GM19238 (cell line): ENCODE measurements around the gene PBLD.
"Not testable (repeated sequence)": the region's sequence is repeated elsewhere in the genome, so short reads cannot be mapped to it uniquely, and the experiment has no call there.

Experiments used
- DNase-seq: peaks from one replicate; pipeline ENCODE4 v3.0.0; 2011; ENCODE audit warnings: low spot score; ENCODE audit not compliant: insufficient read length

PBLD gene

GRCh38 chr10:68280758-68281157, 52.0 kb downstream of the PBLD start:
- DNase-seq: no peak

DNA sequence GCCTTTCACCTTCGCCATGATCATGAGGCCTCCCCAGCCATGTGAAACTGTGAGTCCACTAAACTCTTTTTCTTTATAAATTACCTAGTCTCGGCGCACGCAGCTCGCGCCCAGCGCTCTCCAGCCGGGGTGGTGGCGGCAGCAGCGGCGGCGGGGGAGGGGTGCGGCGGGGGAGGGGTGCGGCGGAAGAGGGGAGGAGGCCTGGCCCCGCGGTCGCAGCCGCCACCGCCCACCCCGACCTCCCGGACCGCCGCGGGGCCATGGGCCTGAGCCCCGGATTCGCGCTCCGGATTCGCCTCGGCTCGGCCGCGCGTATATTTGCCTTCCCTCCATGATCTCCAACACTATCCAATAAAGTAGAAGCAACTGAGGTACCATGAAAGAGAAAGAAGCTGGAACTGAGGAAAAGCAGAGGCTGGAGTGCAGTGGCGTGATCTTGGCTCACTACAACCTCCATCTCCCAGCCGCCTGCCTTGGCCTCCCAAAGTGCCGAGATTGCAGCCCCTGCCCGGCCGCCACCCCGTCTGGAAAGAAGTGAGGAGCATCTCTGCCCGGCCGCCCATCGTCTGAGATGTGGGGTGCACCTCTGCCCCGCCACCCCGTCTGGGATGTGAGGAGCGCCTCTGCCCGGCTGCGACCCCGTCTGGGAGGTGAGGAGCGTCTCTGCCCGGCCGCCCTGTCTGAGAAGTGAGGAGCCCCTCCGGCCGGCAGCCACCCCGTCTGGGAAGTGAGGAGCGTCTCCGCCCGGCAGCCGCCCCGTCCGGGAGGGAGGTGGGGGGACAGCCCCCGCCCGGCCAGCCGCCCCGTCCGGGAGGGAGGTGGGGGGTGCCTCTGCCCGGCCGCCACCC, 53.6 kb downstream of the PBLD start:
- DNase-seq: not testable (repeated sequence)

- DNase-seq: not testable (repeated sequence)
These were observed 54.9 kb downstream of the PBLD start for GRCh38 chr10:68277814-68278213.

DNA sequence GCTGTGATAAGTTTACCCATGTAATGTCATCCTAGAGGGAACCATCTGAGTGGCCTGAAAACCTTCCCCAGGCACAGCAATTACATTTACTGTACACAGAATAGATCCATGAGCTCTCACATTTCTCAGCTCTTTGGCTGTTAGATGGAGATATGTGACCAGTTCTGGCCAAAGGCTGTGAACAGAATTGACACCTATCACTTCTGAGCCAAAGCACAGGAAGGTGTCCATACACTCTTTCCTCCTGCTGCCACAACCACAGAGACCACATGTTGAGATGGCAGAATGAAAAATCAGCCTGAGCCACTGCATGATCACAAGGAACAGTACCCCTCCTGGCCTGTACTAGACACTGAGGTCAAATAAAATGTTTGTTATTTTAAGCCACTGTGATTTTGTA, 56.5 kb downstream of the PBLD start:
- no peak for DNase-seq

GRCh38 chr10:68275600-68276126, 57.1 kb downstream of the PBLD start:
- DNase-seq: no peak

- no peak for DNase-seq
These were observed 59.9 kb downstream of the PBLD start for GRCh38 chr10:68272833-68273232.

DNA sequence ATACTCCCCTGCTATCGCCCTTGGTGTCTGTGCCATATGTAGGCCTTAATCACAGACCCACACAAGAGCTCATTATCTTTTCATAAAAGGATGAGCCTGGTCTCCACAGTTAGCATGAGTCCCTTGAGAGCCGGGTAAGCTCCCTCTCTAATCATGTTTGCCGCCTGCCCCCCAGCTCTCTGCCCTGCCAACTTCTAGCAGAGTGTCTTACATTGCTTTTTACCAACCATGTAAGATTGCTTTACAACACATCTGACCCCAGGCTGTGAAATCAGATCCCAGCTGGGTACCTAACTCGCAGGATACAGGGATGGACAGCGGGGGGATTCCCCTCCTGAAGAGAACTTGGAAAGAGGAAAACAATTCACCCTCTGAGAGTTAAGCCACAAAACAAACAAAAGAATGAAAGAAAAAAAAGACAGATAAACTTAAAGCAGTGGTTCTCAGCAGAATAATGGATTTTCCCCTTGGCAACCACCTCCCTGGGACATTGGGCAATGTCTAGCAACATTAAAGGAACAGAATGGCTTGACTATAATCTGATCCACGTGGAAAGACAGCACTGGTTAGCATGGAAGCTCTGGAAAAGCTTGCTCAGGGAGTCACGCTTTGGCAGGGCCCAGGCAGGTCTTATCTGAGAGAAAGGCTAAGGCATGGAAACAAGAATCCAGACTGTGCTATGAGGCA, 61.4 kb downstream of the PBLD start:
- no peak for DNase-seq

- DNase-seq: no peak
These were observed 63.0 kb downstream of the PBLD start for GRCh38 chr10:68269562-68270290.

GRCh38 chr10:68261132-68261856, 71.4 kb downstream of the PBLD start:
- DNase-seq: no peak

DNA sequence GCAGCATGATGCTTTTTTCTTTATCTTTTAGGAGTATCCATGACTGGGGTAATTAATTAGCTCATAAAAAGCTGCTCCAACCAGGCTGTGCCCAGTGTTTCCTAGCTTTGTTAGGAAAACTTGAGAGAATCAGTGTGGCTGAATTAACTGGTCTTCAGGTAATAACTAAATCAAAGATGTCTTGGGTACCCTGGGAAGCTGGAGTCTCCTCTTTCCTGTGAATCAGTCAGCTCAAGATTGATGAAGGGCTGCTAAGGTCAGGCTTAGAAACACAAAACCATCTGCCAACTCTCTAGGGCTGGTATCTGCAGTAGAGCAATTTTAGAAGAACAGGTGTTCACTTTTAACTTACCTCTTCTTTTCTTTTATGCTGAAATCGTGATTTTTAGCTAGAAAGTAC, 79.4 kb downstream of the PBLD start:
- no peak for DNase-seq

DNA sequence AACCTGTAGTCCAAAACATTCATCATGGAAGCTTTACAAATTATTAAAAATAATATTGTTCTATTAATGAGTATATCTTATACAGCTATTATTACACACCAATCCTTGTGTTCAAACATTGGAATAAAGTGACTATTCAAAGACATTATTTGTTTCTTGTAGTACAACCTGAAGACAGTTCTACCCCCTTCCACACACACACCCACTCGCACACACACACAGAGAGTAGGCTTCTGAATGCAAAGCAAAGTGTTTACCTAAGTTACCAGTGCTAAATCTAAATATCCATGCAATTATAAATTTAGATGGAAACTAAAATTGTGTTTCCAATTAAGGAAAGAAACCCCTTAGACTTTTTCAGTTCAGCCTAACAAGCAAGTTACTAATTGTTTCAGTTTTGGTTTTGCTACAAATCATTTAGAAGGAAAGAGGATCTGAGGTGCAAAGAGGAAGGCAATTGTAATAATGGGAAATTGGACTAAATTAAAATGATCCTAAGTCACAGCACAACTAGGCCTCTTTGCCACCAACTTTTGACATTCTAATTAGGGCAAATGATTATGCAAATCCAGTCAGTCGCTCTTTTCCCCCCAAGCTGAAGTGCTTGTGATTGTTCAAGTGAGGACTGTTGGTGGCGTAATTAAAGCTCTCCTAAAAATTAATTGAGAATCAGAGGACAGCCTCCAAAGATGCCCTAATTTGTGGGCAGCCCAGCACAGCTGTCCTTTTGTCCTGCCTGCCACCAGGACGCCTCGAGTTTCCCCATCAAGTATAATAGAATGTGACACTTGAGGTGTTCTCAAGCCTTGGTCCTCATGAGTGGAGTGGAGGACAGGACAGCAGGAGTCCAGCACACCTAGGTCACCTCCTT, 80.9 kb downstream of the PBLD start:
- DNase-seq: no peak

DNA sequence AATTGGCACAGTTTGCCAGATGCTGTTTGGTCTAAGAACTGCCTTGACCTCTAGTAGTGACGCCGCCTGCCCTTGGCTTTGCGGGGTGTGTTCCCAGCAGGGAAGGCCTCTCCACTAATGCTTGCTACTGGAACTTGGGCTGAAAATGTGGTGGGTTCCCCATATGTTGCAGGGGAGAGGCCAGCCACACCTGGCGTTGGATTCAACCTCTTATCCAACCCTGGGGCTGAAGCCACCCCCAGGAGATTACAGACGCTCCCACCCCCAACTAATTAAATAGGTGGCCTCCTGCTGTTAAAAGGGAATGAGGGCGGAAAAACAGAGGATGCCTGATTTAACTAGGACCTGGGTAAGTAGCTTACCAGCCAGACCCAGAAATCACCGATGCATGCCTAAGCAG, 81.6 kb downstream of the PBLD start:
- no peak for DNase-seq

DNA sequence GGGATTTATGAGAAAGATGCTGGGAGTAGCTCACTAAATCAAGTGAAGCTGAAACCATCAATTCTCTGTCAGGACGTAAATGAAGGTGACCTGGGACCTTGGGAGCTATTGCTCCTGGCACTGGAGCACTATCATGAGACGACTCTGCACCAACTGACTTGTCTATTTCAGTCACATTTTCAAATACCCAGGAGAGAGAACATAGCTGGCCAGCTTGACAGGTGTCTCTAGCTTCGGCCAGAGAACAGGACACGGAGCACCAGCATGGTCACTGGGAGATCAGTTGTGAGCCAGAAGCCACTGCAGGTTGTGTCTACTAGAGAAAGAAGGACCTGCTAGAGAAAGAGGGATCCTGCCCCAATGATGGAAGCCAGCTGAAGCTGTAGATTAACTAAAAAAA, 83.4 kb downstream of the PBLD start:
- DNase-seq: no peak

GRCh38 chr10:68247931-68248330, 84.8 kb downstream of the PBLD start:
- DNase-seq: no peak

DNA sequence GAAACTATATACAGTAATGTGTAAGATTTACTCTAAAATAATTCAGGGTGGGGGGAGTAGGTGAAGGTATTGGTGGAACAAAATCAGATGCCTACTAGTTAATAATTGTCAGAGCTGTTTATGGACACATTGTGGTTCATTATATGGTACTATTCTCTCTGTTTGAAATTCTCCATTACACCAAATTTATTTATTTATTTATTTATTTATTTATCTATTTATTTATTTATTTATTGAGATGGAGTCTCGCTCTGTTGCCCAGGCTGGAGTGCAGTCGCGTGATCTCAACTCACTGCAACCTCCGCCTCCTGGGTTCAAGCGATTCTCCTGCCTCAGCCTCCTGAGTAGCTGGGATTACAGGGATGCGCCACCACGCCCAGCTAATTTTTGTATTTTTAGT, 86.3 kb downstream of the PBLD start:
- DNase-seq: not testable (repeated sequence)

DNA sequence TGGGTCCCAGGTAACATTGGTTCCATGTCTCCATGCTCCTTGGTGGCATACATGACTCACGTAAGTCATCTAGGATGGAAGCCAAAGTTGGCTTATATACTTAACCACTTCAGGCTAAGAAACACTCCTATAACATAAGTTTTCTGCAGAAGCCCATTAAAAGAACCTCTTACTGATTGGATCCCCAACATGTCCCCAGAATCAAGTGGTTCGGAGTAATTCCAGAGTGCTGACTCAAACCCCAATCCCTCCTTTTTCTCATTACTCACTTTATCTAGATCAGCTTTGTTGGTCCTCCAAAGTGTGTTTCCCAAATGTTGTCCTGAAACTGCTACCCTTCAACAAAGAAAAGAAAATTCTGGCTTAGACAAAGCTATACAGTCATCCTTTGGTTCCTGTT, 90.7 kb downstream of the PBLD start:
- DNase-seq: no peak

- DNase-seq: no peak
These were observed 93.1 kb downstream of the PBLD start for GRCh38 chr10:68239596-68240150.

GRCh38 chr10:68239069-68239468, 93.7 kb downstream of the PBLD start:
- no peak for DNase-seq

- DNase-seq: no peak
These were observed 94.4 kb downstream of the PBLD start for GRCh38 chr10:68238371-68238770.

DNA sequence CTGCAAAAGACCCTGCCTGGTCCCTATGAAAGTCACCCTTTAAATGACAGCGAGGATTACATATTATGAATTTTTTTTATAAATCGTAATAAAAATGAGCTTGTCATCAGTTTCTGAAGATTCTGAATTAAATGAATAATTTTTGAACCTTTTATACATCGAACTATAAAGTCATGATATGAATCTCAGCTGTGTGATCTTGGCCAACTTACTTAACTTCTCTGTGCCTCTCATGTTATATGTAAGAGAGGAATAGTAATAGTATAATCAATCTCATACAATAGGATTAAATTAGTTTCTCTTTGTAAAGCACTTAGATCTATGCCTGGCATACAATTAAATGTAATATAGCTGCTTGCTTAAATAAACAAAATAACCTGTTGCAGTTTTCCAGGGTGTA, 95.6 kb downstream of the PBLD start:
- DNase-seq: no peak
